Central memory CD4-positive, alpha-beta T cell (primary cell): ENCODE results near the gene TULP3.
"Not testable (repeated sequence)": the region's sequence is repeated elsewhere in the genome, so short reads cannot be mapped to it uniquely, and the experiment has no call there.

ENCODE experiments used
- DNase-seq: peaks from one replicate; pipeline ENCODE4 v3.0.0; 2022
- total RNA-seq, 3 experiments: gene quantifications; one replicate each; lab custom pipeline; 2026; lab: John Stamatoyannopoulos, UW

TULP3 gene
- total RNA-seq: 8.7 to 14.7 (median 12.5) reads per million in 3 experiments

DNA sequence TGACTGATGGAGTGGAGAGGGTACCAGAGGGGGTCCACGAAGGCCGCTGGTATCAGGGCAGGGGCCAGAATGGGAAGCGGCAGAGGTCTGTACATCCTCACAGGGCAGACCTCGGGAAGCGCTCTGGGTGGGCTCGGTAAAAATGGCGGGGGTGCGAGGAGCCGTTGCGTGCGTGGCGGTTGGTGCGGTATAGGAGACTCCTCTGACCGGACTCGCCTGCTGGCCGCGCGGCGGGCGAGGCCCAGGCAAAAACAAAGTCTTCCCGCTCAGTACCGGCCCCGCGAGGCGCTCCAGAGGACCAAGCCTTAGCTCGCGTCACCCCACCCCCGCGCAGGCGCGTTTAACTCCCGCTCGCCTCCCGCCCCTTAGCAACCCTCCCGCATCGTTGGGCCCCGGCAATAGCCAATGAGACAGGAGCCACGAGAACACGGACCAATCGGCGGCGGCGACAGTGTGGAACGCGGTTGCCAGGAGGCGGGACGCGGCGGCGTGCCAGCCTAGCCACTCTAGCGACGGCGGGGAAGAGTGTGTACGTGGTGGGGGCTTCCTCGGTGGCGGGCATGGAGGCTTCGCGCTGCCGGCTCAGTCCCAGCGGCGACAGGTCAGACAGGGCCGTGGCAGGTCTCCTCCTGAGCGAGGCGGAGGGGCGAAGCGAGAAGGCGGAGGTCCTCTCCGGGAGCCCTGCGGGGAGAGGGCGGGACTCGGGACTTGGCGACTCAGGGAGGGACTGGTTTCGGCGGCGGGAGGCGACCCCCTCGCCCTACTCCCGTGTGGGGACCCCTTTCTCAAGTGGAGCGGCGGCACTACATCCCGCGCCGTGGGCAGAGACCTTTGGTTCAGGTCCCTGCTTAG lies at the start of gene TULP3:
Gene TULP3 (plus strand): TSS at position 504 of the 852 bp plus-strand sequence. CDS start 57 bp downstream, at position 561.
- DNase-seq: peak; percentile 98

- DNase-seq: no peak
These were observed 49.5 kb upstream of the TULP3 start for GRCh38 chr12:2841056-2841650.

DNA sequence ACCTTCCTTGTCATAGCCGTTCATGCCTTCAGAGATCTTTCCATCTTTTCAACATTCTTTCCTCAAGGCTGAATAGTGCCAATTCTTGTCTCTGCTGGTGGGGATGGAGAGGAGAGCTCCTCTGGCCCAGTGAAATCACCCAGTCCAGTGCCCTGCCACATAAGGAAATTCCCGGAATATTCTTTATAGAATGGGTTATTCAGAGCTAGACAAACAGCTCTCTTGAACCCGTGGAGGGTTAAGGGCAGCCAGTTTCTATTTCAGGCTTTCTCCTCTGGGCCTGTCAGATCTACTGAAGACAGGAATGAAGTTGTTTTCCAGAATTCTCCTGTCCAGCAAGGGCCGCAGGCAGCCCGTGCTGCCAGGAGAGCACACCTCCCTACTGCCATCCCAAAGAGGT lies 47.7 kb upstream of the TULP3 start:
- DNase-seq: no peak

DNA sequence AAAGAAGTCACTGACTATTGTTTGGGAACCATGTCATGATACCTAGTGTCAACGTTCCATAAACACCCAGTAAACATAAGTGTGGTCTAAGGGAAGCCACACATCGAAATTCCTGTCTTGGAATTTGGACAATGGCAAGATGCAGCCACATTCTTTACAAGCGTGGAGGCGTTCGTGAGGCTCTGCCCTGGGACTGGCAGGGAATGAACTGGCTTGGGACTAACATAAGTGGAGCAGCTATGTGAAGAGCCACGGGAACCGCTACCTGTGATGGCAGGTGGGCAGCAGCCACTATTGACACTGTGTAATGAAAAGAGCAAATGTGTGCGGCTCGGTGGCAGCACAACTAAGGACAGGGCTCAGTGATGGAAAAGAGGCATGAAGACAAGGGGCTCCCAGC lies 45.9 kb upstream of the TULP3 start:
- DNase-seq: no peak

DNA sequence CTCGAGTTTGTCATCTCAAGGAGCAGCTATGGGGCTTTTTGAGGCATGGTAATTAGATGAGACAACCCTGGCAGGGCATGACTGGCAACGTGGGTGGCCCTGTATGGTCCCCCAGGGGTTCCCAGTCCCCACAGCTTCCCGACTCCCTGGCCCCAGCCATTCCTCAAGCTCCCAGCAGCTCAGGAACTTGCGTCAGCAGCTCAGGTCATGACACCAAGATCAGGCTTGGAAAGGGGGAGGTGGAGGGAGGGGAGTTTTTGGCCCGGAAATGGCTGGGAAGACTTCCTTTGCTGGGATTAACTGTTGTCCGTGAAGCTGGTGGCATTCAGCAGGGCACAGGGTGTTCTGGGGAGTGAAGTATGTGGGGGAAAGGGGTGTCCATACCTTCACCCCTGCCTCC lies 45.4 kb upstream of the TULP3 start:
- no peak for DNase-seq

GRCh38 chr12:2851931-2852330 lies 38.8 kb upstream of the TULP3 start:
- DNase-seq: no peak

DNA sequence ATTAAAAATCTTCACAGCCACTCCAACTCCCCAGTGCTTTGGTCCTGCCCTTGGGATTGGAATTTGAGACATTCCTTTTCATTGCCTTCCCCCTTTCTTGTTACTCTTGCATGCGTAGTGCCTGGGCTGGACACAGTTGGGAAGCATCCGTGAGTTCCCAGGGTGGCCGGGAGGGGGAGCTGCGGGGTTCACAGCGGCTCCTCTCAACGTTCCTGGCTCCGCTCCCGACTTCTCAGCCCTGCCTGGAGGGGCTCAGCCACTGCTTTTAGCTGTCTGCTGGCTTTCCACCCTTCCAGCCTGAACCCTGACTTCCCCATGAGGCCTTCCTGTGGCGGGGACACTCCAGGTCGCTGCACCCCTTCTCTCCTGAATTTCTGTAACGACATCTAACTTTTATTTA lies 37.1 kb upstream of the TULP3 start:
- DNase-seq: peak; percentile 7

- DNase-seq: no peak
These were observed 35.8 kb upstream of the TULP3 start for GRCh38 chr12:2854669-2855453.

- DNase-seq: no peak
These were observed 35.1 kb upstream of the TULP3 start for GRCh38 chr12:2855546-2855945.

GRCh38 chr12:2856051-2856450 lies 34.6 kb upstream of the TULP3 start:
- no peak for DNase-seq

DNA sequence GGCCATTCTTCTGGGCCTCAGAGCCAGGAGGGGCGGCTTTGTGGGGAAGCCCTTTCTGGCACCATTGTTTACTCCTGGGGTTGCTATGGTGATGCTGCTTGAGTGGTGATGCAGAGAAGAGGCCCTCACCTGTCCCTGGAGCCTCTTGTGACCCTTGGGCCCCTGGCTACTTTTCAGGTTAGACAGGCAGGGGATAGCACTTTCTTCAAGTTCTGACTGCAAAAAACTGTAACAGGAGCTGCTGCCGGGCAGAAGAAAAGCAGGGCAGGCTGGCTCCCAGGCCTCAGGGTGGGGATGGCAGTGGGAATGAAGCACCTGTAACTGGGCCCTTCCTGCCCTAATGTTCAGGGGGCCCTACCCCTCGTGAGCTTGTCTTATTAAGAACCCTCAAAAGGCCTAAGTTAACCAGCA lies 33.7 kb upstream of the TULP3 start, which contains the start of gene TEX52:
Gene TEX52 (minus strand): TSS at position 19 of the 411 bp plus-strand sequence. CDS start 13 bp downstream, at position 6.
- no peak for DNase-seq

- DNase-seq: no peak
These were observed 33.1 kb upstream of the TULP3 start for GRCh38 chr12:2857576-2857975.

- no peak for DNase-seq
These were observed 32.4 kb upstream of the TULP3 start for GRCh38 chr12:2858334-2858733.

DNA sequence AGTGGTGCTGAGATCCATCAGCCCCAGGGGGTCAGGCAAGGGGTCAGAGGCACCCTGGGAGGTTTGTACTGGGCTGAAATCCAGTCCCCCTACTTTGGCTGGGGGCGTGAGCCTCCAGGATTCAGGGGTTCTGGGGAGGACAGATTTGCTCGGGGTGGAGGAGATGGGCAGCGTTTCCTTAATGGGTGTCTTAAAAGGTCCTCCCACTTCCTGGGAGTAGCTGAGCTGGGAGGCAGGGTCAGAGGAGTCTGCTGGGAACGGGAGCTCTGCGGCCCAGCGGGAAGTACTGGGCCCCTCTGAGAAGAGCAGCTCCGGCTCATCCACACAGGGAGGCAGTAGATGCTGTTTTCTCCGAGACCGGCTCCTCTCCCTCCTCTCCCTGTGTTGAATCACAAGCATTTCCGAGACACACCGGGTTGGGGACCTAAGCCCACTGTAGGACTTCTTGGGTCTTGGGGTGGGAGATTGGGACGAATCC lies 31.7 kb upstream of the TULP3 start:
- no peak for DNase-seq

- DNase-seq: no peak
These were observed 30.5 kb upstream of the TULP3 start for GRCh38 chr12:2860170-2860569.

DNA sequence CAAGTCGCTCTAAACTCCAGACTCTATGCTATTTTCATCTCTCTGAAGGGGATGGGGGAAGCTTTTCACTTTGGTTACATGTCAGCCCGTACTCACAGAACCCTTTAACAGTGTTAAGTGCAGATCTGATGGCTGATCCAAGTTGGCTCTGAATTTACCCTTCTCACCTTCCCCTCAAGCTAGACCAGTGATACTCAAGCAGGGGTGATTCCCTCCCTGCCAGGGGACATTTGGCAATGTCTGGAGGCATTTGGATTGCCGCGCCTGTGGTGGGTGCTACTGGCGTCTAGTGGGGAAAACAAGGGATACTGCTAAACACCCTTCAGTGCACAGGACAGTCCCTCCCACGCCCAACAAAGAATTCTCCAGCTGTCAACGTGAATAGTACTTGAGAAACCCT lies 27.8 kb upstream of the TULP3 start:
- DNase-seq: no peak

DNA sequence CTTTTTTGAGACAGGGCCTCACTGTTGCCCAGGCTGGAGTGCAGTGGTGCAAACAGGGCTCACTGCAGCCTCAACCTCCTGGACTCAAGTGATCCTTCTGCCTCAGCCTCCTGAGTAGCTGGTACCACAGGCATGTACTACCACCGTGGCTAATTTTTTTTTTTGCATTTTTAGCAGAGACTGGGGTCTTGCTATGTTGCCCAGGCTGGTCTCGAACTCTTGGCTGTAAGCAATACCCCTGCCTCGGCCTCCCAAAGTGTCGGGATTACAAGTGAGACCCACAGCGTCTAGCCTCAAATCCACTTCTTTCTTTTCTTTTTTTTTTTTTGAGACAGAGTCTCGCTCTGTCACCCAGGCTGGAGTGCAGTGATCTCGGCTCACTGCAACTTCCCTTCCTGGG lies 27.3 kb upstream of the TULP3 start:
- not testable (repeated sequence) for DNase-seq

DNA sequence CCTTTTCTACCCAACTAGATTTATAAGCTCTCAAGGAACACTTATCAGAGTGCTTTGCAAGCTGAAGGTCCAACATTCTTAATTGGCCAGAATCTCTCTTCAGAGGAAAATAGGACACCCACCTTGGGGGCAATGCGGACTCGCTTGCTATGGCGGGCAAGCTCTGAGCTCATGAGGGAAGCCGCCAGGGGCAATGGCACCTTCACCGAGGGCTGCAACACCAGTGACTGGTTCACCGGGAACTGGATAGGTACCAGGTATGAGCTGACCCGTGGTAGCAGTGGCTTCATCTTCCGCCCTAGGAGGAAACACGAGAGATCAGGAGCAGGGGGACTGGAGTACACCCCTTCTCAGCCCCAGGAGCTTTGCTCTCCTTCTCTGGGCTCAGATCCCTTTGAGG lies 26.5 kb upstream of the TULP3 start:
- no peak for DNase-seq

- DNase-seq: not testable (repeated sequence)
These were observed 21.6 kb upstream of the TULP3 start for GRCh38 chr12:2868986-2869632.

DNA sequence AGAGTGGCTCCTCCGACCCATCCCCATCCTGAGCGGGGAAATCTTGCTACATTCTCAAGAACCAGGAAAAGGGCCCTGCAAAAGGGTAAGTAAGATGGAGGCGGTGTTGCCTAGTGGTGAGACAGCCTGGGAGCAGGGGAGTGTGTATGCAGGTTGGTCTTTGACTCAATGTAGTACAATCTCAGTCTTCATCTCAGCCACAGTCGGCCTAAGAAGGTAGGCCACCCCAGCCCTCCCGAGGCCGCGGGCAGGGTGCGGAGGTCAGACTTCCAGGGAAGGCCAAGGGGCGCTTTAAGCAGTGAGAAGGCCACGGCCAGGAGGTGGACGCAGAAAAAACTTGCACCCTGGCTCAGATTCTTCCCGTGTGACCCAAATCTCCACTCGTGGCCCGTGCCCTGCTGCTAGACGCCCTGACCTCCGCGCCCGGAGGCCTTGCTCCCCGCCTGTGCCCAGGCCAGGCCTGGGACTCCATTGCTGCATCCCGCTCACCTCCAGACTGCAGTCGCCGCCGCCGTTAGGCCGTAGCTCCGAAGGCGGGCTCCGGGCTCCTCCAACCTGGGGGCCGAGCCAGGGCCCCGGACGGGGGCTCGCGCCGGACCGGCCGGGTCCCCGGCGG lies 14.2 kb upstream of the TULP3 start:
- DNase-seq: peak; percentile 12

- peak; percentile 87 for DNase-seq
These were observed 13.4 kb upstream of the TULP3 start, which contains the start of the genes FOXM1 and RHNO1 for GRCh38 chr12:2877047-2877952. TSS of gene FOXM1 (minus strand) at chr12:2877174. CDS start at chr12:2874478, 2,696 bp downstream. TSS of gene RHNO1 (plus strand) at chr12:2877223. CDS start at chr12:2885367, 8,144 bp downstream.
